ENCODE measurements around the gene RNF7. TPM values are rescaled to one million over a fixed set of nuclear protein-coding genes. Genes with fewer than 3 reads are reported as not detected.

The RNF7 gene
- polyA plus RNA-seq, 1 experiment = 113 TPM

- no peak overlapping the region for H3K27ac ChIP-seq (ENCODE audit: low read depth, low read length)
- CTCF ChIA-PET = no interaction called here
Observed at GRCh38 chr3:141795741-141796080, 57.6 kb downstream of the RNF7 start.

GRCh38 chr3:141796081-141796888 is 58.2 kb downstream of the RNF7 start:
- no peak overlapping the region for H3K4me3 ChIP-seq (ENCODE audit: low read depth, low read length)
- TF ChIP-seq CTCF (IDR thresholded peaks at IDR 0.05; ENCODE audit: low read depth, low read length) = no peak
- no peak overlapping the region for H3K27ac ChIP-seq (ENCODE audit: low read depth, low read length)
- no peaks in the 10 kb centered on the region for H3K9me3 ChIP-seq (ENCODE audit: control insufficient read depth, insufficient read depth, low read length)
- peaks cover 3% of the 10 kb centered on the region for H3K27me3 ChIP-seq (ENCODE audit: control insufficient read depth, insufficient read depth, low read length)
- POLR2A ChIA-PET = no interaction called here
- CTCF ChIA-PET = no interaction called here
- no peak for DNase-seq (ENCODE audit: low read depth, low spot score)

More at GRCh38 chr3:141795741-141796080, 57.6 kb downstream of the RNF7 start:
- peaks cover 3% of the 10 kb centered on the region for H3K27me3 ChIP-seq (ENCODE audit: control insufficient read depth, insufficient read depth, low read length)
- TF ChIP-seq CTCF (IDR thresholded peaks at IDR 0.05; ENCODE audit: low read depth, low read length) = no peak
- H3K4me3 ChIP-seq (ENCODE audit: low read depth, low read length) = no peak overlapping the region
- no peaks in the 10 kb centered on the region for H3K9me3 ChIP-seq (ENCODE audit: control insufficient read depth, insufficient read depth, low read length)
- no peak for DNase-seq (ENCODE audit: low read depth, low spot score)
- POLR2A ChIA-PET = no interaction called here

Small RNA genes within 50 kb of the gene (small RNA-seq; reads per million reads assigned to genes)
- gene AC112771.1 (ENCODE audit: insufficient read length, low read depth) = not detected

Other genes starting within 250 kb of the RNF7 start
- not detected in 2 replicates for gene GRK7, start 25.1 kb downstream of the RNF7 start, polyA plus RNA-seq (2011; rRNA removed)
- gene ATP1B3, start 138.3 kb downstream of the RNF7 start, polyA plus RNA-seq (2011; rRNA removed) = 139 and 199 TPM in 2 replicates